Measurements from ENCODE around the gene WSB2.

DNA sequence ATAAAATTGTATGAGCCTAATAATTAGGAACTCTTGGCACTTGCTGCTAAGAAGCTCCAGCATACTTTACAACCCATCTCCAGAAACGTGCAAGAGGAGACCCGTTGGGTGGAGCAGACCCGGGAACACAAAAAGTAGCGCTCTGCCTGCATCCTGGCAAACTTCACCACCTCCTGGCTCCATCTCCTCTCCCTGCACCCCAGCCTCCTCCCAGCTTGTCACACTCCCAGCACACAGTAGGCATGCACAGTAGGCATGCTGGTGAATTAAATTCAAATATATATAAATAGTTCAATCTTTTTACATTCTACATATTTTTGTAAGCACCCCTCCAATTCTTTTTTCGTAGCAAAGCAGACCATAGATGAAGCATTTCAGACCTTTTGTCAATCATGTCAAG, 41.6 kb upstream of the WSB2 start:
- TF ChIP-seq FOXP2 (optimal IDR thresholded peaks at IDR 0.05; ENCODE audit: borderline replicate concordance, extremely low read depth, extremely low read length, insufficient read depth) (no peak), POLR2AphosphoS5 (IDR thresholded peaks at IDR 0.05; ENCODE audit: low read depth, low read length) (no peak)
